Retina (tissue), 1 donor: ENCODE data around the gene PRRT3.
"Not testable (repeated sequence)": the region's sequence is repeated elsewhere in the genome, so short reads cannot be mapped to it uniquely, and the experiment has no call there.

Experiments
- DNase-seq: peaks from one replicate; pipeline ENCODE4 v3.0.0-alpha.2; 2016

Gene PRRT3

GRCh38 chr3:9897408-9898372, 54.5 kb downstream of the PRRT3 start:
- no peak for DNase-seq

GRCh38 chr3:9896755-9897407, 55.3 kb downstream of the PRRT3 start:
- DNase-seq = not testable (repeated sequence)

DNA sequence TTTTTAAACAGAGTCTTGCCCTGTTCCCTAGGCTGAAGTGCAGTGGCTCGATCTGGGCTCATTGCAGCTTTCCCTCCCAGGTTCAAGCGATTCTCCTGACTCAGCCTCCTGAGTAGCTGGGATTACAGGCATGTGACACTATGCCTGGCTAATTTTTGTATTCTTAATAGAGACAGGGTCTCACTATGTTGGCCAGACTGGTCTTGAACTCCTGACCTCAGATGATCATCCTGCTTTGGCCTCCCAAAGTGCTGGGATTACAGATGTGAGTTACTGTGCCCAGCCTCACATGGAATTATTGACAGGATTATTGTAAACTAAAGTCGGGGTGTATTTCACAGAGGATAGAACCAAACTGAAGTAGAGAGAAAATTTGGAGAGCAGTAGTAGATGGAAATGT, 56.5 kb downstream of the PRRT3 start:
- not testable (repeated sequence) for DNase-seq
